Measurements from ENCODE around the gene RABGEF1. TPM values are rescaled to one million over a fixed set of nuclear protein-coding genes. Genes with fewer than 3 reads are reported as not detected.
"Not testable (repeated sequence)": the region's sequence is repeated elsewhere in the genome, so short reads cannot be mapped to it uniquely, and the experiment has no call there.

Gene RABGEF1
- polyA plus RNA-seq, 1 of the 3 experiments (the other 2 are of a cell fraction), result 25.6 TPM

DNA sequence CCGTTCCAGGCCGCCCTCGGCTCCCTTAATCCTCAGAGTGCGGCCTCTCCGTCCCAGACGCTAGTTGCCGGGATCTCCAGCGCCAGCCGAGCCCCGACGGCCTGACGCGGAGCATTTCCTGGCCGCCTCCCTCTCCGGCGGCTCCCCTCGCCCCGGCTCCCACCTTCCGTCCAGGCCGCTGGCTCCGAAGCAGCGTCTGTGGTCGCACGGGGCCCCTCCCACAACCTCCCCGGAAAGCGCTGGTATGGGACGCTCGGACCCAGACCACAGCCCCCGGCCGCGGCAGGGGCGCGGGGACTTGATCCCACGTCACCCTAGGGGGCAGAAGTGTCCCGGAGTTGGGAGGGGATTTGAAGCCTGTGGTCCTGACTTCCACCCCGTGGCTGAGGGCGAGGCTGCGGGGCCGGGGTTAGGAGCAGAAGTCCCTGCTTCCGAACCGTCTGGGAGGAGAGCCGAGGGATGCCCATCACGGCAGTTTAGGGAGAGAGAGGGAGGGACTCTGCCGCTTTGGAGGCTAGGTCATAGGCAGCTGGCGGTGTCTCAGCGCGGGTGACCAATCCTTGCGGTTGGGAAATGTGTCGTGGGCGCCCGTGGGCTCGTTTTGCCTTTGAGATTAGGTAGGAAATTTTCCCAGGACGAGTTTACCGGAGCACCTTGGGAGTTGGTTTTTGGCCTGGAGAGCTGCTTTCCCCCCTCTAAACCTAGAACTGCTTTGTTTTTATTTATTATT lies 612 bp downstream of the RABGEF1 start:
- peak overlapping the region; percentile 94 for H3K4me2 ChIP-seq
- peak overlapping the region; percentile 83; the same call in 1 of the 2 replicates for H2AFZ ChIP-seq (ENCODE audit: low read depth)
- H3K9me2 ChIP-seq; H3K27me3 ChIP-seq (ENCODE audit: insufficient read depth); H3K9me3 ChIP-seq; H3K4me1 ChIP-seq (ENCODE audit: control insufficient read depth in 1 of 2, insufficient read depth in 2 of 2, low read depth in 1 of 2, low read length in 1 of 2): not testable (repeated sequence)
- peak; percentile 44 for TF ChIP-seq RAD21 (IDR thresholded peaks at IDR 0.05; ENCODE audit: low read length)
- TF ChIP-seq SIN3A (IDR thresholded peaks at IDR 0.05; ENCODE audit: borderline replicate concordance, low read depth, low read length), result 0 out of 2 replicates have a peak, but pooled peaks have one; percentile 17
- peak; percentile 31; the same call in 1 of the 2 replicates for TF ChIP-seq CTCF (IDR thresholded peaks at IDR 0.05)
- TF ChIP-seq MXI1 (IDR thresholded peaks at IDR 0.05; ENCODE audit: low read depth, low read length), result peak; percentile 5; the same call in 1 of the 2 replicates
- peaks cover 17% of the 10 kb centered on the region for H4K20me1 ChIP-seq (ENCODE audit: insufficient read depth)
- ChIA-PET CTCF (interaction anchor here (0.7 kb wide), 1 partner anchor 184 kb away, joined by 3 read pairs; no protein-coding TSS in a partner anchor), POLR2A (interaction anchor here (0.6 to 1.4 kb wide), 5 partner anchors 11 to 735 kb away, joined by 3 to 9 read pairs (median 4); no protein-coding TSS in a partner anchor)
- H3K36me3 ChIP-seq (replicated peaks in 1 of 2; ENCODE audit: control insufficient read depth in 1 of 2, insufficient read depth in 2 of 2, low read length in 1 of 2), result peaks cover 0 to 22% of the 10 kb centered on the region in 2 experiments
- peaks cover 90% of the 10 kb centered on the region for H3K79me2 ChIP-seq (ENCODE audit: insufficient read depth)
- DNase-seq, result peak; percentile 88
- peak overlapping the region; percentile 95 for H3K9ac ChIP-seq
- H3F3A ChIP-seq (replicated peaks; ENCODE audit: insufficient read depth), result peaks cover 26% of the 10 kb centered on the region
- 2% methylated on average over 29 of the region's 54 CpGs for WGBS (ENCODE audit: low lambda C conversion rate)
- peak overlapping the region; percentile 64 to 92 for H3K4me3 ChIP-seq (ENCODE audit: low read depth in 2 of 2, low read length in 1 of 2)
- H3K27ac ChIP-seq (ENCODE audit: low read depth in 2 of 2, low read length in 1 of 2), result peak overlapping the region; percentile 77 to 96

GRCh38 chr7:66741710-66742049 lies 1.1 kb downstream of the RABGEF1 start:
- peak overlapping the region; percentile 95 for H3K9ac ChIP-seq
- H3K4me2 ChIP-seq, result peak overlapping the region; percentile 94
- CTCF ChIA-PET, result interaction anchor here (0.7 kb wide), 1 partner anchor 184 kb away, joined by 3 read pairs; no protein-coding TSS in a partner anchor
- no peak for DNase-seq
- peaks cover 20% of the 10 kb centered on the region for H4K20me1 ChIP-seq (ENCODE audit: insufficient read depth)
- H3K27me3 ChIP-seq (ENCODE audit: insufficient read depth), result no peaks in the 10 kb centered on the region
- no peaks in the 10 kb centered on the region for H3K9me3 ChIP-seq
- no peaks in the 10 kb centered on the region for H3K9me2 ChIP-seq
- H3K4me3 ChIP-seq (ENCODE audit: low read depth in 2 of 2, low read length in 1 of 2), result peak overlapping the region; percentile 64 to 92
- peaks cover 95% of the 10 kb centered on the region for H3K79me2 ChIP-seq (ENCODE audit: insufficient read depth)
- H2AFZ ChIP-seq (ENCODE audit: low read depth), result peak overlapping the region; percentile 83; the same call in 1 of the 2 replicates
- peaks cover 26% of the 10 kb centered on the region for H3F3A ChIP-seq (replicated peaks; ENCODE audit: insufficient read depth)
- TF ChIP-seq CTCF (IDR thresholded peaks at IDR 0.05) (no peak), MAX (IDR thresholded peaks at IDR 0.05; ENCODE audit: low read depth) (peak; percentile 17; the same call in 1 of the 2 replicates)
- peak overlapping the region in 1 of 2 experiments; percentile 96; a peak in 2 of 4 replicates for H3K27ac ChIP-seq (ENCODE audit: low read depth in 2 of 2, low read length in 1 of 2)
- peaks cover 0 to 18% of the 10 kb centered on the region in 2 experiments for H3K36me3 ChIP-seq (replicated peaks in 1 of 2; ENCODE audit: control insufficient read depth in 1 of 2, insufficient read depth in 2 of 2, low read length in 1 of 2)
- POLR2A ChIA-PET, result no interaction called here
- no peaks in the 10 kb centered on the region; a peak in 2 of 4 replicates for H3K4me1 ChIP-seq (ENCODE audit: control insufficient read depth in 1 of 2, insufficient read depth in 2 of 2, low read depth in 1 of 2, low read length in 1 of 2)
- 3% methylated on average over 17 of the region's 17 CpGs for WGBS (ENCODE audit: low lambda C conversion rate)
